Skeletal muscle tissue (tissue), 4 donors: ENCODE measurements around the gene MCM9. TPM values are rescaled to one million over a fixed set of nuclear protein-coding genes. Genes with fewer than 3 reads are reported as not detected.
"Not testable (repeated sequence)": the region's sequence is repeated elsewhere in the genome, so short reads cannot be mapped to it uniquely, and the experiment has no call there.

Experiments
- H3K27ac ChIP-seq: one replicate; pipeline ENCODE4 v1.7.0; 2013; ENCODE audit warnings: mild to moderate bottlenecking, low read depth, low read length, inconsistent platforms
- H3K27me3 ChIP-seq, 3 donors: one replicate each; pipeline ENCODE4 v1.7.0; 2013; ENCODE audit warnings: low read length in 3 of 3; ENCODE audit not compliant: control insufficient read depth in 3 of 3, insufficient read depth in 3 of 3
- H3K36me3 ChIP-seq, 3 donors: one replicate each; pipeline ENCODE4 v1.7.0; 2013; ENCODE audit warnings: low read length in 3 of 3; ENCODE audit not compliant: control insufficient read depth in 3 of 3, insufficient read depth in 3 of 3
- H3K4me1 ChIP-seq, 3 donors: one replicate each; pipeline ENCODE4 v1.7.0; 2013; ENCODE audit warnings: low read length in 3 of 3, mild to moderate bottlenecking in 3 of 3; ENCODE audit not compliant: control insufficient read depth in 3 of 3, insufficient read depth in 3 of 3
- H3K4me3 ChIP-seq, 3 donors: one replicate each; pipeline ENCODE4 v1.7.0; 2013; ENCODE audit warnings: low read length in 3 of 3
- H3K9ac ChIP-seq, 3 donors: one replicate each; pipeline ENCODE4 v1.7.0; 2013; ENCODE audit warnings: low read length in 3 of 3, mild to moderate bottlenecking in 3 of 3, moderate library complexity in 2 of 3, low read depth in 1 of 3
- H3K9me3 ChIP-seq, 3 donors: one replicate each; pipeline ENCODE4 v1.7.0; 2013; ENCODE audit warnings: low read length in 3 of 3; ENCODE audit not compliant: control insufficient read depth in 3 of 3
- total RNA-seq: library from RNA; depleted of rRNA; stranded (reverse); fragments of >200 nt; gene quantifications from one replicate; pipeline ENCODE4 v1.2.3, GENCODE V29; 2014
- donor health status: Osteomylitis.

Gene MCM9
- total RNA-seq, 1 donor from 2014 or later, result 13.6 TPM

DNA sequence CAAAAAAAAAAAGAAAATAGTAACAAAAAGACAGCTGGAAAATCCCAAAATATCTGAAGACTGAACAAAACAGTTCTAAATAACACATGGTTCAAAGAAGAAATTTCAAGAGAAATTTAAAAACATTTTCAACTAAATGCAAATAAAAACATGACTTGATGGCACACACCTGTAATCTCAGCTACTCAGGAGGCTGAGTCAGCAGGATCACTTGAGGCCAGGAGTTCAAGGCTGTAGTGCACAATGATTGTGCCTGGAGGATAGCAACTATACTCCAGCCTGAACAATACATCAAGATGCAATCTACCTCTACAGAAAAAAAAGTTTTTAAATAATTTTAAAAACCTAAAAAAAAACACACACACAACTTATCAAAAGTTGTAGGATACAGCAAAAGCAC, 62.6 kb downstream of the MCM9 start:
- Histone ChIP-seq H3K4me1 (no peaks in the 10 kb centered on the region), H3K27ac (no peak overlapping the region), H3K27me3 (no peaks in the 10 kb centered on the region), H3K4me3 (no peak overlapping the region), H3K9ac (no peak overlapping the region), H3K9me3 (no peaks in the 10 kb centered on the region), H3K36me3 (no peaks in the 10 kb centered on the region)

DNA sequence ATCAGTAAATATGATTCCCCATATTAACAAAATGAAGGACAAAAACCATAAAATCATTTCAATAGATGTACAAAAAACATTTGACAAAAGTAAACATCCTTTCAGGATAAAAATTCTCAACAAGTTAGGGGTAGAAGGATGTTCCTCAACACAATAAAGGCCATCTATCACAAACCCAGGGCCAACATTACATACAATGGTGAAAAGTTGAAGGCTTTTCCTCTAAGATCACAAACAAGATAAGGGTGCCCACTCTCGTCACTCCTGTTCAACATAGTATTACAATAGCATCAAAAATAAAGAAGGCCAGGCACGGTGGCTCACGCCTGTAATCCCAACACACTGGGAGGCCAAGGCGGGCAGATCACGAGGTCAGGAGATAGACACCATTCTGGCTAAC, 63.6 kb downstream of the MCM9 start:
- no peak overlapping the region for H3K4me3 ChIP-seq
- no peak overlapping the region for H3K27ac ChIP-seq
- no peaks in the 10 kb centered on the region for H3K36me3 ChIP-seq
- no peaks in the 10 kb centered on the region for H3K9me3 ChIP-seq
- no peaks in the 10 kb centered on the region for H3K27me3 ChIP-seq
- no peak overlapping the region for H3K9ac ChIP-seq
- H3K4me1 ChIP-seq, result no peaks in the 10 kb centered on the region

DNA sequence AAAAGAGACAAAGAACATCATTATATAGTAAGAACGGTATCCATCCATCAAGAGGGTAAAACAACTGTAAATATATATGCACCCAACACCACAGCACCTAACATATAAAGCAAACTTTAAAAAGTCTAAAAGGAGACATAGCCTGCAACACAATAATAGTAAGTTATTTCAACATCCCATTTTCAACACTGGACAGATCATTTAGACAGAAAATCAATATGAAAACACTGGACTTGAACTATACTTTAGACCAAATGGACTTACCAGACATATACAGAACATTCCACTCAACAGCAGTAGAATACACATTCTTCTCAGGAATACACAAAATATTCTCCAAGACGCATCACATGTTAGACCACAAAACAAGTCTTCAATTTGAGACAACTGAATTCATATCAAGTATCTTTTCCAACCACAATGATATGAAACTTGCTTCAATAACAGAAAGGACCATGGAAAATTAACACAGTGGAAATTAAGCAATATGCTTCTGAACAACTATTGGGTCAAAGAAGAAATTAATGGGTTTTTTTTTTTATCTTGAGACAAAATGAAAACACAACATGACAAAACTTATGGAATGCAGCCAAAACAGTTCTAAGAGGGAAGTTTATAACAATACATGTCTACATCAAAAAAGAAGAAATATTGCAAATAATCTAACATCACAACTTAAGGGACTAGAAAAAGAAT, 64.9 kb downstream of the MCM9 start:
- Histone ChIP-seq H3K27me3 (no peaks in the 10 kb centered on the region), H3K36me3 (no peaks in the 10 kb centered on the region), H3K27ac (no peak overlapping the region), H3K9ac (no peak overlapping the region), H3K9me3 (no peaks in the 10 kb centered on the region), H3K4me1 (peaks cover 0 to 5% (median 3%) of the 10 kb centered on the region in 3 donors), H3K4me3 (no peak overlapping the region)

DNA sequence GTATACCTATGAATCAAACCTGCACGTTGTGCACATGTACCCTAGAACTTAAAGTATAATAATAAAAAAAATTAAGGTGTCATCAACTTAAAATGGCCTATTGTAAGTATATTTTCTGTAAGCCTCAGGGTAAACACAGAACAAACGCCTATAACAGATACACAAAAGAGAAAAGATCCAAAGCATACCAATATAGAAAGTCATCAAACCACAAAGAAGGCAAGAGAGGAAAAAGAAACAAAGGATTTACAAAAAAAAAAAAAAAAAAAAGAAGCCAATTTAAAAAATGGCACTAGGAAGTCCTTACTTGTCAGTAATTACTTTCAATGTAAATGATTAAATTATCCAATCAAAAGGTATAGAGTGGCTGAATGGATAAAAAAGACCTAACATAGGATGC, 65.6 kb downstream of the MCM9 start:
- Histone ChIP-seq H3K27me3 (no peaks in the 10 kb centered on the region), H3K4me1 (peaks cover 0 to 12% (median 8%) of the 10 kb centered on the region in 3 donors), H3K36me3 (no peaks in the 10 kb centered on the region), H3K9ac (no peak overlapping the region), H3K27ac (no peak overlapping the region), H3K9me3 (no peaks in the 10 kb centered on the region), H3K4me3 (no peak overlapping the region)

DNA sequence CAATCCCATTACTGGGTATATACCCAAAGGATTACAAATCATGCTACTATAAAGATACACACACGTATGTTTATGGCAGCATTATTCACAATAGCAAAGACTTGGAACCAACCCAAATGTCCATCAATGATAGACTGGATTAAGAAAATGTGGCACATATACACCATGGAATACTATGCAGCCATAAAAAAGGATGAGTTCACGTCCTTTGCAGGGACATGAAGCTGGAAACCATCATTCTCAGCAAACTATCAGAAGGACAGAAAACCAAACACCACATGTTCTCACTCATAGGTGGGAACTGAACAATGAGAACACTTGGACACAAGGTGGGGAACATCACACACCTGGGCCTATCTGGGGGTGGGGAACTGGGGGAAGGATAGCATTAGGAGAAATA, 66.1 kb downstream of the MCM9 start:
- H3K9ac ChIP-seq, H3K27ac ChIP-seq: not testable (repeated sequence)
- H3K4me1 ChIP-seq, result peaks cover 0 to 14% (median 9%) of the 10 kb centered on the region in 3 donors

DNA sequence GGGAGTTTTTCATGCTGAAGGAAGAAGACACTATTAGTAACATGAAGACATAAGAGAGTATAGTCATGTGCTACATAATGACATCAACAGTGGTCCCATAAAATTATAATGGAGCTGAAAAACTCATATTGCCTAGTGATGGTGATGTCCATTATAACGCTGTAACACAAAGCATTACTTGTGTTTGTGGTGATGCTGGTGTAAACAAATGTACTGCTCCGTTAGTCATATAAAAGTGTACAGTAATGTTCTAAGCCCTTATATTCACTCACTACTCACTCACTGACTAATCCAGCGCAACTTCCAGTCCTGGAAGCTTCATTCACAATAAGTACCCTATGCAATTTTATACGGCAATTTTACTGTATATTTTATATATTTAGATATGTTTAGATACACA, 67.8 kb downstream of the MCM9 start:
- no peaks in the 10 kb centered on the region for H3K9me3 ChIP-seq
- peaks cover 1 to 23% (median 12%) of the 10 kb centered on the region in 3 donors for H3K4me1 ChIP-seq
- no peaks in the 10 kb centered on the region for H3K27me3 ChIP-seq
- no peaks in the 10 kb centered on the region for H3K36me3 ChIP-seq
- no peak overlapping the region for H3K27ac ChIP-seq
- no peak overlapping the region for H3K9ac ChIP-seq
- no peak overlapping the region for H3K4me3 ChIP-seq

More for the DNA sequence above, 66.1 kb downstream of the MCM9 start:
- not testable (repeated sequence) for H3K4me3 ChIP-seq, H3K9me3 ChIP-seq, H3K27me3 ChIP-seq, H3K36me3 ChIP-seq

DNA sequence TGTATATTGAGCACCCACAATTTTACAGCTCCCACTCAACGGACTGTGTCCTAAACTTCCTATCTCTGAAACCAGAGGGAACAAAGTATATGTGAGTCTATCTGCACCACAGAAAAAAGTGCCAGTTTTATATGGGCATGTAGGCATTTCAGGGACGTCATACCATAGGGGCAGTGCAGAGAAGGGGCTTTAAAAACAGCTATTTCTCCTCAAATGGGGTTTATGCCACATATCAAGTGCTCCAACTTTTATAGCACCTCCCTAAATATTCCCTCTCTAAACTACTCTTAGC, 69.9 kb downstream of the MCM9 start:
- no peak overlapping the region for H3K9ac ChIP-seq
- no peaks in the 10 kb centered on the region for H3K27me3 ChIP-seq
- H3K27ac ChIP-seq, result no peak overlapping the region
- no peaks in the 10 kb centered on the region for H3K9me3 ChIP-seq
- no peaks in the 10 kb centered on the region for H3K36me3 ChIP-seq
- H3K4me1 ChIP-seq, result peaks cover 15 to 40% (median 23%) of the 10 kb centered on the region in 3 donors
- no peak overlapping the region for H3K4me3 ChIP-seq

DNA sequence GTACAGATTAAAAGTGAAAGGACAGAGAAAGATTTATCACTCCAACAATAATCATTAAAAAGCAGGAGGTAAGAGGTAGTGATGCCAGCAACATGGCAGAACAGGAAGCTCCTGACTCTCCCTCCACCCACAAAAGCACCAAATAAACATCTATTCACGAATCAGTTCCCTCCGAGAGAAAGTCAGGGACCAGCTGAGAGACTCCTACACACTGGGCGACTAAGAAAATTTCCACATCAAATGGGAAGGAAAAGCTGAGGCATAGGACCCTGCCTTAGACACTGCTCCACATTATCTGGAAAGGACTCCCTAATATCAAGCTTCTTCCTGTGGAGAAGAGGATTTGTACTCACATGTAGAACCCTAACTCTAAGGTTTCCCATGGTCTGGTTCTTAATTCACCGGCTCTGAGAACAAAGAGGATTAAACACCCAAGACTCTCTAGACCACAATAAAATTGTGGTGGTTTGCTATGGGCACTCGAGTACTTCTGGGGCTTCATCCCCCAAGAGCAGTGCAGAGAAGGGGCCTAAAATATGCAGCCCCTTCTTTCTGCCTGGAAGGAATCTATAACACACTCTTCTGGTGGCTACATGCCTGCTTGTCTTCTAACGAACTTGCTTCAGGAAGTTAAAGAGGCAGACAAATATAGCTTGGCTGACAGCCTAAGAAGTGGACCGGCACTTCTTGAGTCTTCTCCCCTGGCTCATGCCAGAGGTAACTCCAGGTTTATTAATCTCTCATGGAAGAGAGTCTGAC, 70.4 kb downstream of the MCM9 start:
- peaks cover 15 to 40% (median 23%) of the 10 kb centered on the region in 3 donors for H3K4me1 ChIP-seq
- H3K27ac ChIP-seq, result no peak overlapping the region
- no peaks in the 10 kb centered on the region for H3K27me3 ChIP-seq
- H3K36me3 ChIP-seq, result no peaks in the 10 kb centered on the region
- H3K9me3 ChIP-seq, result no peaks in the 10 kb centered on the region
- peak overlapping the region in 2 of 3 donors; percentile 1 to 16 for H3K4me3 ChIP-seq
- H3K9ac ChIP-seq, result no peak overlapping the region

DNA sequence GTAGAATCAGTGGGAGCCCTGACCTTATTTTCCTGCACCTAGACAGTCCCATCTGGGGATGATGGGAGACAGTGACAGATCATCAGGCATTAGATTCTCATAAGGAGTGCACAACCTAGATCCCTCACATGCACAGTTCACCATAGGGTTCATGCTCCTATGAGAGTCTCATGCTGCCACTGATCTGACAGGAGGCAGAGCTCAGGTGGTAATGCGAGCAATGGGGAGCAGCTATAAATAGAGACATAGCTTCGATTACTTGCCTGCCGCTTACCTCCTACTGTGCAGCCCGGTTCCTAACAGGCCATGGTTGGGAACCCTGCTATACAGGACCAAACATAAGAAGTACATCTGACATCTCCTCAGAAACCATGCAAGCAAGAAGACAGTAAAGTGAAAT, 72.5 kb downstream of the MCM9 start:
- H3K27me3 ChIP-seq, result no peaks in the 10 kb centered on the region
- no peak overlapping the region for H3K9ac ChIP-seq
- H3K36me3 ChIP-seq, result no peaks in the 10 kb centered on the region
- H3K4me3 ChIP-seq, result no peak overlapping the region
- H3K9me3 ChIP-seq, result no peaks in the 10 kb centered on the region
- peaks cover 15 to 40% (median 23%) of the 10 kb centered on the region in 3 donors for H3K4me1 ChIP-seq
- H3K27ac ChIP-seq, result no peak overlapping the region

DNA sequence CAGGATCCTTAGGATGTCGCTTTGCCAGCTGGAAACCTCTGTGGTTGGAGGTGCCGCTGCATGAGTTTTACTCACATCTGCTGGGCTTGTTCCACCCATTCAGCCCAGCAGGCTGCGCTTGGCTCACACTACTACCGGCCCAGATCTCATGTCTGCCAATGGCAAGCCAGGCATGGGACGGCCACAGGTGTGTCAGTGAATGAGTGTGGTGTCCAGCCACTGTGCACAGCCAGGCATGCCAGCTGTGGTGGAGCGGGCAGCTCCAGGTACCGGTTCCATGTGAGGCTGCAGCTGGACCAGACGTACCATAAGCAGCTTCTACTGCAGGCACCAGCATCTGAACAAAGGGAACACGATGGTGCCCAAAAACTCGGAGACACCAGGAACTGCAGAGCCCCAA, 74.1 kb downstream of the MCM9 start:
- peaks cover 15 to 40% (median 23%) of the 10 kb centered on the region in 3 donors for H3K4me1 ChIP-seq
- H3K36me3 ChIP-seq, result no peaks in the 10 kb centered on the region
- no peaks in the 10 kb centered on the region for H3K27me3 ChIP-seq
- no peak overlapping the region for H3K4me3 ChIP-seq
- H3K27ac ChIP-seq, result no peak overlapping the region
- H3K9me3 ChIP-seq, result no peaks in the 10 kb centered on the region
- H3K9ac ChIP-seq, result no peak overlapping the region
